HEK293T (cell line): ENCODE measurements around the gene BAIAP2L1.

Source experiments
- CTBP1 ChIP-seq: fragments of 450-650 bp; IDR thresholded peaks from 2 replicates; pipeline ENCODE4 v1.6.1; 2016; ENCODE audit warnings: borderline replicate concordance
- ELF4 ChIP-seq: fragments of 450-650 bp; IDR thresholded peaks from 2 replicates; pipeline ENCODE4 v1.6.1; 2017; ENCODE audit warnings: antibody characterized with exemption
- FOXA1 ChIP-seq: fragments of 450-650 bp; IDR thresholded peaks from 2 replicates; pipeline ENCODE4 v1.6.1; 2016; ENCODE audit warnings: mild to moderate bottlenecking
- FOXM1 ChIP-seq: fragments of 450-650 bp; IDR thresholded peaks from 2 replicates; pipeline ENCODE4 v1.6.1; 2017; ENCODE audit warnings: mild to moderate bottlenecking, borderline replicate concordance
- HDGF ChIP-seq: fragments of 450-650 bp; IDR thresholded peaks from 2 replicates; pipeline ENCODE4 v1.6.1; 2017; ENCODE audit warnings: antibody characterized with exemption, borderline replicate concordance
- NFRKB ChIP-seq: fragments of 450-650 bp; IDR thresholded peaks from 2 replicates; pipeline ENCODE4 v1.6.1; 2016; ENCODE audit warnings: mild to moderate bottlenecking, moderate library complexity
- SP1 ChIP-seq: fragments of 450-650 bp; IDR thresholded peaks from 2 replicates; pipeline ENCODE4 v1.6.1; 2017
- SUZ12 ChIP-seq: fragments of 450-650 bp; IDR thresholded peaks from 2 replicates; pipeline ENCODE4 v1.6.1; 2016; ENCODE audit warnings: mild to moderate bottlenecking
- ZNF384 ChIP-seq: fragments of 450-650 bp; IDR thresholded peaks from 2 replicates; pipeline ENCODE4 v1.6.1; 2016
- TF ChIP-seq, protein P1 (sequence below): fragments of 450-650 bp; IDR thresholded peaks from 2 replicates; pipeline ENCODE4 v1.6.1; 2016

- no peak for TF ChIP-seq SP1
- no peak for TF ChIP-seq FOXA1
- TF ChIP-seq ZNF384 = no peak
- TF ChIP-seq SUZ12 = no peak
- TF ChIP-seq ELF4 = no peak
- no peak for TF ChIP-seq HDGF
- TF ChIP-seq, protein P1, sequence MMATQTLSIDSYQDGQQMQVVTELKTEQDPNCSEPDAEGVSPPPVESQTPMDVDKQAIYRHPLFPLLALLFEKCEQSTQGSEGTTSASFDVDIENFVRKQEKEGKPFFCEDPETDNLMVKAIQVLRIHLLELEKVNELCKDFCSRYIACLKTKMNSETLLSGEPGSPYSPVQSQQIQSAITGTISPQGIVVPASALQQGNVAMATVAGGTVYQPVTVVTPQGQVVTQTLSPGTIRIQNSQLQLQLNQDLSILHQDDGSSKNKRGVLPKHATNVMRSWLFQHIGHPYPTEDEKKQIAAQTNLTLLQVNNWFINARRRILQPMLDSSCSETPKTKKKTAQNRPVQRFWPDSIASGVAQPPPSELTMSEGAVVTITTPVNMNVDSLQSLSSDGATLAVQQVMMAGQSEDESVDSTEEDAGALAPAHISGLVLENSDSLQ = no peak
- no peak for TF ChIP-seq FOXM1
- no peak for TF ChIP-seq NFRKB
- no peak for TF ChIP-seq CTBP1
Observed at GRCh38 chr7:98251231-98251600, 149.7 kb downstream of the BAIAP2L1 start.
